Stimulated activated CD8-positive, alpha-beta memory T cell treated with anti-CD3 and anti-CD28 coated beads, Interleukin-2, amount 100 ng/mL, for 48 hours (primary cell): ENCODE results near the gene ZNF512.
"Not testable (repeated sequence)": the region's sequence is repeated elsewhere in the genome, so short reads cannot be mapped to it uniquely, and the experiment has no call there.

Experiments
- DNase-seq, 2 donors: peaks; one replicate each; pipeline ENCODE4 v3.0.0-alpha.2; 2020; ENCODE audit warnings: low read depth in 2 of 2

Gene ZNF512, protein sequence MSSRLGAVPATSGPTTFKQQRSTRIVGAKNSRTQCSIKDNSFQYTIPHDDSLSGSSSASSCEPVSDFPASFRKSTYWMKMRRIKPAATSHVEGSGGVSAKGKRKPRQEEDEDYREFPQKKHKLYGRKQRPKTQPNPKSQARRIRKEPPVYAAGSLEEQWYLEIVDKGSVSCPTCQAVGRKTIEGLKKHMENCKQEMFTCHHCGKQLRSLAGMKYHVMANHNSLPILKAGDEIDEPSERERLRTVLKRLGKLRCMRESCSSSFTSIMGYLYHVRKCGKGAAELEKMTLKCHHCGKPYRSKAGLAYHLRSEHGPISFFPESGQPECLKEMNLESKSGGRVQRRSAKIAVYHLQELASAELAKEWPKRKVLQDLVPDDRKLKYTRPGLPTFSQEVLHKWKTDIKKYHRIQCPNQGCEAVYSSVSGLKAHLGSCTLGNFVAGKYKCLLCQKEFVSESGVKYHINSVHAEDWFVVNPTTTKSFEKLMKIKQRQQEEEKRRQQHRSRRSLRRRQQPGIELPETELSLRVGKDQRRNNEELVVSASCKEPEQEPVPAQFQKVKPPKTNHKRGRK

DNA sequence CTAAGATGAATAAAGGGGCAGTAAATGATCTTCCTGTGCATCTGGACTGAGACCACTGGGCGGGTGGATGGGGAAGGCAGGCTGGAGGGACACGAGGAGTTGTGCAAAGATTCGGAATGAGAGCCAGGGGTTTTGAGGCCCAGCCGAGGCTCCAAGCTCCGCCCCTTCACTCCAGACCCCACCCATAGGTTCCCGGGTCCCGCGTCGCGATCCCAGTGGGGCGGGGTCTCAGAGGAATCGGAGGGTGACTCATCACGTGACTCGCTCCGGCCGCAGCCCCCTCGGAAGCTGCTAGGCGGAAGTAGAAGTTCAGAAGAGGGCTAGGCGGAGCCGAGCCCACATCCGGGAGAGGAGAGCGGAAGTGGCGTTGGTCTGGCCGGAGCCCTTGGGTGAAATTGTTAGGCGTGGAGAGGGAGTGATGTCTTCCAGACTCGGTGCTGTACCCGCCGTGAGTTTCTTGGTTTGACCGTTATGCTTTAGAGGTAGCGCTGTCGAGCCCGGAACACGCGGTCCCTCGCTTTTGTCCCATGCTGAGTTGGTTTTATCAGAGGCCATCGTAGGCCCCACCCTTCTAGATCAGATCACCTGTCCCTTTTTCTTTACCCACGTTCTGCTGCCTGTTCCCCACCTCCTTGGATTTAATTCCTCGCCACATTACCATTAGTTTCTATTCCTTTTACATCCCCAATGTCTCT lies at the start of gene ZNF512:
Gene ZNF512 (plus strand): TSS at position 348 of the 695 bp plus-strand sequence. CDS start 71 bp downstream, at position 419.
- peak; percentile 72 to 80 for DNase-seq

DNA sequence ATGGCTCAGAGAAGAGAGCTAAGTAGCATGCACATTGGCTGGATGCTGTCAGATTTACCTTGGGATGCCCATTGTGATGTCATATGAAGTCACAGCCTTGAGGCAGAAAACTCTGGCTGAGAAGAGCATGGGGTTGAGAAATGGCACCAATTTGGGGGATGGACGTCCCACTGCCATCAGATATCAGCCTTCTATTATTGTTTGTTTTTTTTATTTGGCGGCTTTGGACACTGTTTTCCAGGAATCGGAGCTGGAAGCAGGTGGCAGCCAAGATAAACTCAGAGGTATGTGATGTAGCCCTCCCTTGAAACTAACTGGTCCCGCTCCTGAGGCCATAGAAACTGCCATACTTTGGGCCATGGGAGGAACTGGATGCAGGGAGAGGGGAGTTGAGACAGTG lies 45.6 kb upstream of the ZNF512 start:
- no peak for DNase-seq

DNA sequence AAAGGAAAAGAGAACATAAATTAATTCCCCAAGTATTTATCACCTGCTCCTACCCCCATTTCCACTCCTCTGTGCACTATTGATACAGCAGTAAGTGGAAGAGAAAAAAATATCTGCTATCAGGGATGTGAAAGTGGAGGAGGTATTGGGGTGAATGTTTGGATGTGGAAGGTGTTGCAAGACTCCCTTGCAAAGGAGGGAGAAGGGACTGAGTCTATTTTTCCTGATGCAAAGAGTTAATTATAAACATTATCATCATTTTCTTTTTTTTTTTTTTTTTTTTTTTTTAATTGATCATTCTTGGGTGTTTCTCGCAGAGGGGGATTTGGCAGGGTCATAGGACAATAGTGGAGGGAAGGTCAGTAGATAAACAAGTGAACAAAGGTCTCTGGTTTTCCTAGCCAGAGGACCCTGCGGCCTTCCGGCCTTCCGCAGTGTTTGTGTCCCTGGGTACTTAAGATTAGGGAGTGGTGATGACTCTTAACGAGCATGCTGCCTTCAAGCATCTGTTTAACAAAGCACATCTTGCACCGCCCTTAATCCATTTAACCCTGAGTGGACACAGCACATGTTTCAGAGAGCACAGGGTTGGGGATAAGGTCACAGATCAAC lies 43.9 kb upstream of the ZNF512 start:
- not testable (repeated sequence) for DNase-seq

DNA sequence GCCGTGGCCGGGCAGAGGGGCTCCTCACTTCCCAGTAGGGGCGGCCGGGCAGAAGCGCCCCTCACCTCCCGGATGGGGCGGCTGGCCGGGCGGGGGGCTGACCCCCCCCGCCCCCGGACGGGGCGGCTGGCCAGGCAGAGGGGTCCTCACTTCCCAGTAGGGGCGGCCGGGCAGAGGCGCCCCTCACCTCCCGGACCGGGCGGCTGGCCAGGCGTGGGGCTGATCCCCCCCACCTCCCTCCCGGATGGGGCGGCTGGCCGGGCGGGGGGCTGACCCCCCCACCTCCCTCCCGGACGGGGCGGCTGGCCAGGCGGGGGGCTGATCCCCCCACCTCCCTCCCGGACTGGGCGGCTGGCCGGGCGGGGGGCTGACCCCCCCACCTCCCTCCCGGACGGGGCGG lies 43.2 kb upstream of the ZNF512 start:
- not testable (repeated sequence) for DNase-seq

DNA sequence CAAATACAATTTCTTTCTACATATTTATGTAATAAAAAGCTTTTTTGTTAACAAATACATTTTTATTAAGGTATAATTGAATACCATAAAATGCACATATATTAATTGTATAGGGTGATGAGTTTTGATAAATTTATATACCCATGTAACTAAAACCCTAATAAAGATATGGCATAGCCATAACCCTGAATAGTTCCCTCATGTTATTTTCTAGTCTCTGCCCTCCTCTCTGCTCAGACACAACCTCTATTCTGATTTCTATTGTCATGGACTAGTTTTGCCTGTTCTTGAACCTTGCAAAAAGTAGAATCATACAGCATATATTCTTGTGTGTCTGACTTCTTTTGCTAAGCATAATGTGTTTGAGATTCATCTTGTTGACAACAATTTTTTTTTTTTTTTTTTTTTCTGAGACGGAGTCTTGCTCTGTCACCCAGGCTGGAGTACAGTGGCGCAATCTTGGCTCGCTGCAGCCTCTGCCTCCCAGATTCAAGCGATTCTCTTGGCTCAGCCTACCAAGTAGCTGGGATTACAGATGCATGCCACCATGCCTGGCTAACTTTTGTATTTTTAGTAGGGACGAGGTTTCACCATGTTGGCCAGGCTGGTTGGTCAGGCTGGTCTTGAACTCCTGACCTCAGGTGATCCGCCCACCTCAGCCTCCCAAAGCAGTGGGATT lies 38.6 kb upstream of the ZNF512 start:
- DNase-seq, result no peak

DNA sequence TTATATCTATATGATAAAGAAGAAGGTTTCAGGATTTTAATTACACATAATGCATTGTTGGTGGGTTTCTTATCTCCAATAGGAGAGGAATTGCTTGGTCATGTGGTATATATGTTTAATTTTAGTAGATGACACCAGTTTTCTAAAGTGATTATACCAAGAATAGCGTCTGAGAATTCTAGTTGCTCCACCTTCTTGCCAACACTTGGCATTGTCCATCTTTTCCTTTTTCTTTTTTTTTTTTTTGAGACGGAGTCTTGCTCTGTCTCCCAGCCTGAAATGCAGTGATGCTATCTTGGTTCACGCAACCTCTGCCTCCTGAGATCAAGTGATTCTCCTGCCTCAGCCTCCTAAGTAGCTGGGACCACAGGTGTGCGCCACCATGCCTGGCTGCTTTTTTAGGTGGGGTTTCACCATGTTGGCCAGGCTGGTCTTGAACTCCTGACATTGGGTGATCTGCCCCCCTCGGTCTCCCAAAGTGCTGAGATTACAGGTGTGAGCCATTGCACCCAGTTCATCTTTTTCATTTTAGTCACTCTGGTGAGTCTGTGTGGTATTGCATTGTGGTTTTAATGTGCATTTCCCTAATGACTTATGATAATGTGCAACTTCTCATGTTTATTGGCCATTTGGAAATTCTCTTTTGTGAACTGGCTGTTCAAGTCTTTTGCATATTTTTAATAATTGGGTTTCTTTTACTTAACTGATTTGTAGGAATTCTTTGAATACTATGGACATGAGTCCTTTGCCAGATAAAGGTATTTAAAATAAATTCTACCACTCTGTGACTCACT lies 37.3 kb upstream of the ZNF512 start:
- DNase-seq, result no peak

DNA sequence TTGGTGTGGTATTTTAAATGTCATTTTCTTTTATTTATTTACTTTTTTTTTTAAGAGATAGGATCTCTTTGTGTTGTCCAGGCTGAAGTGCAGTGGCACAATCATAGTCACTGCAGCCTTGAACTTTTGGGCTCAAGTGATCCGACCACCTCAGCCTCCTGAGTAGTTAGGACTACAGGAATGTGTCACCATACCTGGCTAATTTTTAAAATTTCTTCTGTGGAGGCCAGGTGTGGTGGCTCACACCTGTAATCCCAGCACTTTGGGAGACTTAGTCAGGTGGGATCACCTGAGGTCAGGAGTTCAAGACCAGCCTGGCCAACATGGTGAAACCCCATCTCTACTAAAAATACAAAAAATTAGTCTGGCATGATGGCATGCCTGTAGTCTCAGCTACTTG lies 33.5 kb upstream of the ZNF512 start:
- DNase-seq, result no peak

DNA sequence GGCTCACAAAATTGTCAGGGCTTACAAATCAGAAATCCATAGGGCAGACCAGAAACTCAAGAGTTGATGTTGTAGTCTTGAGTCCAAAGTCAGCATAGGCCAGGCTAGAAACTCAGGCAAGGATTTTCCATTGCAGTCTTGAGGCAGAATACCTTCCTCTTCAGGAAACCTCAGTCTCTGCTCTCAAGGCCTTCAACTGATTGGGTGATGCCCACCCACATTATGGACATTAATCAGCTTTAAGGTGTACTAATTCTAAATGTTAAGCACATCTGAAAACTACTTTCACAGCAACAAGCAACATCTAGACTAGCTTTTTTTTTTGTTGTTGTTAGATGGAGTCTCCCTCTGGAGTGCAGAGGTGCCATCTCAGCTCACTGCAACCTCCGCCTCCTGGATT lies 31.3 kb upstream of the ZNF512 start:
- DNase-seq, result no peak

DNA sequence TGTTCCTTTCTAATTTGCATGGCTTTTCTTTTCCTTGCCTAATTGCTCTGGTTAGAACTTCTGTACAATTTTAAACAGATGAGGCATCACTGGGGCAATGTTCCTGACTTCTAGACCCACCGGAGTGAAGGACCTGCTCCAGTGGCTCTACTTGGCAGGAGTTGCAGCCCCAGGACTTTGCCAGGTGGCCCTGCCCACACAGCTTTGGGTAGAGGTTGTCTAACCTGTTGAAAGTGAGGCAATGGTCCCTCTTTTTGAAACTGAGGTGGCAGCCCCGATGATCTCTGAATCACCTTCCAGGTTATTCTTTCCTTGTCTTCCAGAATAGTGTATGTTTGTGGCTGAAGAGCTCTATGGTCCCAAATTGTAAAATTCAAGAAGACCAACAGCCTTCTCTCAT lies 29.9 kb upstream of the ZNF512 start:
- no peak for DNase-seq

DNA sequence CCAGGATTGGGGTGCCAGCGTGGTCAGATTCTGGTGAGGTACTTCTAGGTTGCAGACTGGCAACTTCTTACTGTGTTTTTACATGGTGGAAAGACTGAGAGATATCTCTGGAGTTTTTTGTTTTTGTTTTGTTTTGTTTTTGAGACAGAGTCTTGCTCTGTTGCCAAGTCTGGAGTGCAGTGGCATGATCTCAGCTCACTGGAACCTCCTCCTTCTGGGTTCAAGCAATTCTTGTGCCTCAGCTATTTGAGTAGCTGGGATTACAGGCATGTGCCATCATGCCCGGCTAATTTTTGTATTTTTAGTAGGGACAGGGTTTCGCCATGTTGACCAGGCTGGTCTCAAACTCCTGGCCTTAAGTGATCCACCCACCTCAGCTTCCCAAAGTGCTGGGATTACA lies 28.4 kb upstream of the ZNF512 start:
- DNase-seq, result not testable (repeated sequence)

DNA sequence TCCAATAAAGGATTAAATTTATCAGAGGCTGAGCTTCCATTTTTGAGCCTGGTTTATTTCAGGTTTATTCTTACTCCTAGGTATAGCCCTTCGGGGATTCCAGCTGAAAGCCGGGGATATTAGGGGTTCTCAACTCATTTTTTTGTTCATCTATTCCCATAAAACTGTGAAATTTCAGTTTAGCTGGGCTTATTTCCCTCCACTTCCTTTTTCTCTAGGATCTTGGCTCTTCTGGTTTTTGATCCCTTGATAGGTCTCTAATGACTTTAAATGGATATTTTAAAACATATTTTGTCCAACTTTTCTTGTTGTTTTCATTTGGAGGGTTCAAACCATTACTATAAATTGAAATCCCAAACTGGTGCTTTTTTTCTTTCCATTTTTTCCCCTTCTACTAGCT lies 23.6 kb upstream of the ZNF512 start:
- DNase-seq, result no peak

DNA sequence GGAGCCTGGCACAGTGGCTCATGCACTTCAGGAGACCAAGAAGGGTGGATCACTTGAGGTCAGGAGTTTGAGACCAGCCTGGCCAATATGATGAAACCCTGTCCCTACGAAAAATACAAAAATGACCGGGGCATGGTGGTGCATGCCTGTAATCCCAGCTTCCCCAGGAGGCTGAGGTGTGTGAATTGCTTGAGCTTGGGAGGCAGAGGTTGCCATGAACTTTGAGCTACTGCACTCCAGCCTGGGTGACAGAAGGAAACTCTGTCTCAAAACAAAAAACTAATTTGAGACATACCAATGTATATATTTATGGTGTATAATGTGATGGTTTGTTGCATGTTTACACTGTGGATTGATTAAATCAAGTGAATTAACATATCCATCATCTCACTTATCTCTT lies 21.8 kb upstream of the ZNF512 start:
- DNase-seq, result no peak

DNA sequence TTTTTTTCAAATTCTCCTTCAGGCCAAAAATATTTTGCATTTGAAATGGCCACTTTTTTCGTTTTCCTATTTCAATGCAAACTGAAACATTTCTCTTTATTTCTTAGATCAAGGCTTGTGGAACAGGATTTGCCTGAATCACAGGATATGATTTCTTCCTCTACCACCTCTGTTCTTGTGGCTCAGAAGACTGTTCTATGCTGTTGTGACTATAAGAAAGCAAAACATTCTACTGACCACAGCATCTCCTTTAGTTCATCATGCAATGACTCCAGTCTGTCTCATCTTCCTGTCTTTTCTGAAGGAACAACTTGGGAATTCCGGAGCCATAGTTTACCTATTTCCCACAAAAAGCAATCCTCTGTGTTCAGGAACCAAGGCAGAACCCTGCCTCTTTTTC lies 16.2 kb upstream of the ZNF512 start:
- DNase-seq, result no peak

DNA sequence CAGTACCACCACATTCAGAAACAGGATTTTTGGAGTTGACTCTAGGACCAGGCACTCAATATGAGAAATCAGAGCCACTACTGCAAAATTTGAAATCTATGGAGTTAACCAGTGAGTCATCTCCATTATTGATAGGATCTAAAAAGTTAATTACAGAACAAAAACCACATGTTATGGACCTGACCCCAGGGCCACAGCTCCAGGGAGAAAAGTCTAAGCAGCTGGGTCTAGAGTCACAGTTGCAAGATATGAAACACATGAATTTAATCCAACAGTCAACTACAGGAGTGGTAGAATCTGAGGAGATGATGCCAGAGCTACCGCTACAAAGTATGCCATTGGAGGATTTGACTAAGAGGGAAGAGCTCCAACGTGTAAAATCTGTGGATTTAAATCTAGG lies 13.4 kb upstream of the ZNF512 start:
- DNase-seq, result no peak

DNA sequence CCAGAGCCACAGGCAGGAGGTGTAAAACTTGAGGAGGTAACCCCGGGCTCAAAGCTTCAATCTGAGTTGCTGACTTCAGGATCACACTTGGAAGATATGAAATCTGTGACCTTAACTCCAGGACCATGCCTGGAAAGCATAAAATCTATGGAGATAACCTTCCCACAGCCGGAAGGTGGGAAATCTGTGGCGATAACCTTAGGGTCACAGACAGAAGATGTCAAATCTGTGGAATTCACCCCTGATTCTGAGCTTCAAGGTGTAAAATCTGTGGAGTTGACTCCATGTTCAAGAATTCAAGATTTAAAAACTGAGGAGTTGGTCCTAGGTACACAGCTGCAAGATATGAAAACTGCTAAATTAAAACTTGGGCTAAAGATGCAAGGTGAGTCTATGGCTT lies 11.6 kb upstream of the ZNF512 start:
- DNase-seq, result no peak

DNA sequence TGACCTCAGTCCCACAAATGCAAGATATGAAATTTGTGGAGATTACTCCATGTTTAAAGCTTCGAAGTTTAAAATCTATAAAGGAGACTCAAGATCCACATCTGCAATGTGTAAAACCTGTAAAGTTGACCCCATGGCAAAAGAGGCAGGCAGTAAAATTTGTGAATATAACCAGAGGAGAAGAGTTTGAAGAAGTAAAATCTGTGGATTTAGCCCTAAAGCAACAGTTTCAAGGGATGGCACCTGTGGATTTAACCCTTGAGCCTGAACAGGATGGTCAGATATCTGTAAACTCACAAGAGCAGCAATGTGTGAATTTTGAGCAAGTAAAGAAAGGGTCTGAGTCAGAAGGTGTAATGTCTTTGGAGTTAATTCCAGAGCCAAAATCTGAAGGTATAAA lies 11.2 kb upstream of the ZNF512 start:
- no peak for DNase-seq

DNA sequence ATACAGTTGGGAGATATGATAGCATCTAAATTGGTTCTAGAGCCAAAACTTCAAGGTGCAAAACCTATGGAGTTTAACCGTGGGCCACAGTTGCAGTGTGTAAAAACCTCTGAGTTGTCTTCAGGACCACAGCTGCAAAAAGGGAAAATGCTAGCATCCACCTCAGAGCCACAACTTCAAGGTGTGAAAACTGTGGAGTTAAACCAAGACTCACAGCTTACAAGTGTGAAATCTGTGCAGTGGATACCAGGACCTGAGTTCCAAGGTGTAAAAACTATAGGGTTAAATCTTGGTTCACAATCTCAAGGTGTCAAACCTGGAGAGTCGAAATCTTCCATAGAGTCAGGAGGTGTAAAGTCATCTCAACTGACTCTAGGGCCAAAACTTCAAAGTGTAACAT lies 10.4 kb upstream of the ZNF512 start:
- no peak for DNase-seq

DNA sequence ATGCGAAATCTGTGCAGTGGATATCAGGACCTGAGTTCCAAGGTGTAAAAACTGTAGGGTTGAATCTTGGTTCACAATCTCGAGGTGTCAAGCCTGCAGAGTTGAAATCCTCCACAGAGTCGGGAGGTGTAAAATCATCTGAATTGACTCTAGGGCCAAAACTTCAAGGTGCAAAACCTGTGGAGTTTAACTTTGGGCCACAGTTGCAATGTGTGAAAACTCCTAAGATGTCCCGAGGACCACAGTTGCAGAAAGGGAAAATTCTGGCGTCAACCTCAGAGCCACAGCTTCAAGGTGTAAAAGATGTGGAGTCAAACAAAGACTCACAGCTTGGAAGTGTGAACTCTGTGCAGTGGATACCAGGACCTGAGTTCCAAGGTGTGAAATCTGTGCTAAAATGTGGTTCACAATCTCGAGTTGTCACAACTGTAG lies 9.8 kb upstream of the ZNF512 start:
- DNase-seq, result no peak

DNA sequence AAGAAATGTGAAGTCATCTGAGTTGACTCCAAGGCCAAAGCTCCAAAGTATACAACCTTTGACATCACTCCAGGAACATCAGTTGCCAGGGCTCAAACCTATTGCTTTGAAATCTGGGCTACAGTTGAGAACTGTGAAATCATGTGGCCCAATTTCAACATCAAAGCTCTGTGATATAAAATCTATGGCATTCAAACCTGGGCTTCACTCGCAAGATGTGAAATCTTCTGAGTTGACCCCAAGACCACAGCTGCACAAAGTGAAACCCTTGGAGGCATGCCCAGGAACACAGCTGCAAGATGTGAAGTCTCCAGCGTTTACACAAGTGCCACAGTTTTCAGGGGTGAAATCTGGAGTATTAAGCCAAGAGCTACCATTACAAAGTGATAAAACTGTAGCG lies 9.4 kb upstream of the ZNF512 start:
- no peak for DNase-seq

DNA sequence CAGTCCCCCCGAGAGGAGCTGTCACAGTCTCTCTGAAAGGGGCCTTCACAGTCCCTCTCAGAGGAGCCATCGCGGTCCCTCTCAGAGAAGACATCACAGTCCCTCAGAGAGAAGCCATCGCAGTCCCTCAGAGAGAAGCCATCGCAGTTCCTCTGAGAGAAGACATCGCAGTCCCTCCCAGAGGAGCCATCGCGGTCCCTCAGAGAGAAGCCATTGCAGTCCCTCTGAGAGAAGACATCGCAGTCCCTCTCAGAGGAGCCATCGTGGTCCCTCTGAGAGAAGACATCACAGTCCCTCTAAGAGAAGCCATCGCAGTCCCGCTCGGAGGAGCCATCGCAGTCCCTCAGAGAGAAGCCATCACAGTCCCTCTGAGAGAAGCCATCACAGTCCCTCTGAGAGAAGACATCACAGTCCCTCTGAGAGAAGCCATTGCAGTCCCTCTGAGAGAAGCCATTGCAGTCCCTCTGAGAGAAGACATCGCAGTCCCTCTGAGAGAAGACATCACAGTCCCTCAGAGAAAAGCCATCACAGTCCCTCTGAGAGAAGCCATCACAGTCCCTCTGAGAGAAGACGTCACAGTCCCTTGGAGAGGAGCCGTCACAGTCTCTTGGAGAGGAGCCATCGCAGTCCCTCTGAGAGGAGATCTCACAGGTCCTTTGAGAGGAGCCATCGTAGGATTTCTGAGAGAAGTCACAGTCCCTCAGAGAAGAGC lies 1.3 kb upstream of the ZNF512 start:
- DNase-seq, result no peak
